Measurements from ENCODE around the gene PCP4. TPM values are rescaled to one million over a fixed set of nuclear protein-coding genes. Genes with fewer than 3 reads are reported as not detected.
A peak's percentile ranks its signal among the peaks of the same experiment; 100 is the strongest.

The PCP4 gene
- total RNA-seq, 1 donor from 2014 or later = 20.3 TPM

DNA sequence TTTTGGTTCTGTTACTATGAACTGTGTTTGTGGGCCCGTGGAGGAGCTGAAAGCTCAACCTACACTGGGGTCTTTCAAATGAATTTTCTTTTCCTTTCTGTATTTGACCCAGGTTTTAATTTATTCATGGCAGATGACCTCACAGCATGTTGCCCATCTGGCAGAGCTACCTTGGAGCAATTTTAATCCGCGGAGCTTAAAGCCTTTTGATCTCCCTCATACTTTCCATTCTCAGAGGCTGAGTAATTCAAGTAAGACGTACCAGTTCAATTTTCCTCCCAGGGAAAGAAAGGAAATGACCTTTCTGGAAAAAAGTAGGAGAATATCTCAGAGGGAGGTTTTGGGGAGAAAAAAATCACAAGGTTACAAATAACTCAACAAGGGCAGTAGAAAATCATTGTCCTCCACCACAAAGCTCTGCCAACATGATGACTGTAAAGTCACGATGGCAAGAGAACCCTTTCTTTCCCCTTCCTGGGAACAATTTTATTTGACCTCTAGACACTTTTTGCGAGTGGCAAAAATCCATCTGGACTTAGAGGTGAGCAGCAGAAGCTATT lies 21.6 kb upstream of the PCP4 start:
- no peak for DNase-seq (ENCODE audit: extremely low spot score, unreplicated experiment)
- H3K9me3 Mint-ChIP-seq = no peaks in the 10 kb centered on the region
- no peaks in the 10 kb centered on the region for H3K36me3 Mint-ChIP-seq
- peak overlapping the region; percentile 22 for H3K4me3 Mint-ChIP-seq
- H3K4me1 Mint-ChIP-seq (ENCODE audit: unreplicated experiment) = peaks cover 43% of the 10 kb centered on the region
- TF ChIP-seq, protein P1, sequence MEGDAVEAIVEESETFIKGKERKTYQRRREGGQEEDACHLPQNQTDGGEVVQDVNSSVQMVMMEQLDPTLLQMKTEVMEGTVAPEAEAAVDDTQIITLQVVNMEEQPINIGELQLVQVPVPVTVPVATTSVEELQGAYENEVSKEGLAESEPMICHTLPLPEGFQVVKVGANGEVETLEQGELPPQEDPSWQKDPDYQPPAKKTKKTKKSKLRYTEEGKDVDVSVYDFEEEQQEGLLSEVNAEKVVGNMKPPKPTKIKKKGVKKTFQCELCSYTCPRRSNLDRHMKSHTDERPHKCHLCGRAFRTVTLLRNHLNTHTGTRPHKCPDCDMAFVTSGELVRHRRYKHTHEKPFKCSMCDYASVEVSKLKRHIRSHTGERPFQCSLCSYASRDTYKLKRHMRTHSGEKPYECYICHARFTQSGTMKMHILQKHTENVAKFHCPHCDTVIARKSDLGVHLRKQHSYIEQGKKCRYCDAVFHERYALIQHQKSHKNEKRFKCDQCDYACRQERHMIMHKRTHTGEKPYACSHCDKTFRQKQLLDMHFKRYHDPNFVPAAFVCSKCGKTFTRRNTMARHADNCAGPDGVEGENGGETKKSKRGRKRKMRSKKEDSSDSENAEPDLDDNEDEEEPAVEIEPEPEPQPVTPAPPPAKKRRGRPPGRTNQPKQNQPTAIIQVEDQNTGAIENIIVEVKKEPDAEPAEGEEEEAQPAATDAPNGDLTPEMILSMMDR (conservative IDR thresholded peaks at IDR 0.05) = no peak
- H3K27me3 Mint-ChIP-seq = peaks cover 2% of the 10 kb centered on the region
- peak overlapping the region; percentile 49 for H3K27ac Mint-ChIP-seq

DNA sequence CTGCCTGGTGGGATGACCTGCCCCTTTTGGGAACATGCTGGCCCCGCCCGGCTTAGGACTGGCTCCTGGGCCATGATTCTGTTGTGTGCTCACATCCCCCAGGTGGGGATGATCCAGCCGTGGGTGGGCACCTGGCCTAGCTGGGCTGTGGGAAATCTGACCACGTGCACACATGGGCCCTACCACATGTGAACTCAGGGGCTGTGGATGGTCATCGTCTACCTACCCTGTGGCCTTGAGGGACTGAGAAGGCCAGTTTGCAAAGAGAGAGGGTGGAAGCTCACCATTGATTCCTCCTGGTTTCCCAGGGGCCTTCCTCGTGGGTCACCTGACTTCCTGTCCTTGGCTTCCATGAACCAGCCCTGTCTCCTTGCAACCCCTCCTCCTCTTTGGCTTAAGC lies 19.4 kb upstream of the PCP4 start:
- Mint-ChIP-seq H3K27ac (no peak overlapping the region), H3K27me3 (peaks cover 2% of the 10 kb centered on the region), H3K4me1 (ENCODE audit: unreplicated experiment) (peaks cover 52% of the 10 kb centered on the region), H3K36me3 (no peaks in the 10 kb centered on the region), H3K9me3 (no peaks in the 10 kb centered on the region), H3K4me3 (no peak overlapping the region)
- TF ChIP-seq, protein P1 (conservative IDR thresholded peaks at IDR 0.05) = no peak
- no peak for DNase-seq (ENCODE audit: extremely low spot score, unreplicated experiment)

DNA sequence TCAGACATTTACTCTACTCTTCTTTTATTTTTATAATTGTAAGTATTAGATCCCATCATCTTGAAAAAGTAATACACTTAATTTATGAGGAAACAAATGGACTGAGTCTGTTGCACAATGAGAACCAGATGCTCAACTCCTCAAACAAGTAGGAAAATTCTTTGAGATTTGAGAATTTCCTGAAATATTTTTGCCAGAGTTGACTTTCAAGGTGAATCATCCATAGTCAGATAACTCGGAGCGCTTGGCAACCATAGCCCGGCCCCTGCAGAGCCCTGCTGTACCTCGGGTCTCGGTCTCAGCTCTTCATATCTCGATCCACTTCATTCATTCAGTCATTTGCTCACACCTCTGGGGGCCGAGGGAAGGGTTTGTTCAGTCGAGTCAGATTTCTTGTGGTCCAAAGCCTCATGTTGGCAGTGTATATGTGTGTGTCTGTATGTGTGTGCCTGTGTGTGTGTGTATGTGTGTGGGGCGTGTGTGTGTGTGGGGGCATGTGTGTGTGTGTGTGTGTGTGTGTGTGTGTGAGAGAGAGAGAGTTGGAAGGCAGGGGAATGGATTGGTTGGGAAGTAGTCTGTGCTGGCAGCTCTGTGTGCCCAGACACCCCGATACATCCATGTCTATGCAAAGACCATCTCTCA lies 18.1 kb upstream of the PCP4 start:
- Mint-ChIP-seq H3K4me1 (ENCODE audit: unreplicated experiment) (peaks cover 52% of the 10 kb centered on the region), H3K9me3 (peaks cover 7% of the 10 kb centered on the region), H3K4me3 (peak overlapping the region; percentile 37), H3K27me3 (peaks cover 5% of the 10 kb centered on the region), H3K27ac (no peak overlapping the region), H3K36me3 (peaks cover 2% of the 10 kb centered on the region)
- TF ChIP-seq, protein P1 (conservative IDR thresholded peaks at IDR 0.05) = no peak
- DNase-seq (ENCODE audit: extremely low spot score, unreplicated experiment) = no peak

DNA sequence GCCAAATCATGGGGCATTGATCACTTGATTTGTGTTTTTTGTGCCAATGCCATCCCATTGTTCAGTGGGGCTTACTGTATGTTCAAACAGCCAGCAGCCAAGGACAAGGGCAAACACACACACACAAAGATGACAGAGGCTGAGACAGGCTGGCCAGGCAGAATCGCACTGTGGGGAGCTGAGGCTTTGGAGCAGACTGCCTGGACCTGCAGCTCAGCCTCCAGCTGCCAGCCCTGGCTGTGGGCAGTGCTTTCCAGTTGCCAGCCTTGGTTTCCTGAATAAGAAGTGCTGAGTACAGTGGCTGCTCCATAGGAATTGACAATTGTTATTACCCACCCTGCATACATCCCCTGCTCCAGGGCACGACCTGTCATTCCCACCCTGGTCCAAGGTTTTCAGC lies 16.9 kb upstream of the PCP4 start:
- H3K4me1 Mint-ChIP-seq (ENCODE audit: unreplicated experiment) = peaks cover 49% of the 10 kb centered on the region
- no peak for DNase-seq (ENCODE audit: extremely low spot score, unreplicated experiment)
- peaks cover 8% of the 10 kb centered on the region for H3K9me3 Mint-ChIP-seq
- TF ChIP-seq, protein P1 (conservative IDR thresholded peaks at IDR 0.05) = no peak
- H3K27ac Mint-ChIP-seq = no peak overlapping the region
- H3K4me3 Mint-ChIP-seq = no peak overlapping the region
- H3K27me3 Mint-ChIP-seq = peaks cover 5% of the 10 kb centered on the region
- H3K36me3 Mint-ChIP-seq = peaks cover 3% of the 10 kb centered on the region

DNA sequence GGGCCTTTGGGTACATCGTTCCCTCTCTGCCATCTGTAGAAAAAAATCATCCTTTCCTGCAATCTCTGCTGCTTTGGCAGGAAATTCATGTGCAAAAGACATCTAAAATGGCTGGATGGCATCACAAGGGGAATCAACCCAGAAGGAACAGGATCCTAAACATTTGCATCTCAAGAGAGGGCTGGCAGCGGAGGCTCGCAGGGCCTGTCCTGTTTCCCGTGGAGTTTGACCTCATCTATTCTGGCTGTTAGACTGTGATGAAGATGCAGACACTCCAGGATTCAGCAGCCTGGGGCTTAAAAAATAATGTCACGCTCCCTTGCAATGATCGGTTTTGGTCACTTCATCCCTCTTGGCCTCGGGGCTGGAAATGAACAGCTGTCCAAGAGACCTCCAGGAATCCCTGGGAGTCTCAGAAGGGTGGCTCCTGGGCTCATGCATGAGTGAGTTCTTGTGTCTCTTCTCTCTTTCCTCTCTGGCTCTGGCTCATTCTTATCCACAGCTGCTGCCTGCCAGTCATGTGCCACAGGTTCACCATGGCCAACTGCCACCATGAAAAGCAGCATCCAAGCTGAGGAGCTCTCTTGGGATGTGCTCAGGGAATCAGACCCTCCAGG lies 16.1 kb upstream of the PCP4 start:
- Mint-ChIP-seq H3K36me3 (peaks cover 3% of the 10 kb centered on the region), H3K4me1 (ENCODE audit: unreplicated experiment) (peaks cover 41% of the 10 kb centered on the region), H3K27ac (no peak overlapping the region), H3K27me3 (peaks cover 5% of the 10 kb centered on the region), H3K4me3 (no peak overlapping the region), H3K9me3 (peaks cover 8% of the 10 kb centered on the region)
- no peak for DNase-seq (ENCODE audit: extremely low spot score, unreplicated experiment)
- TF ChIP-seq, protein P1 (conservative IDR thresholded peaks at IDR 0.05) = no peak
